ENCODE results near the gene FAM185A.

FAM185A gene

DNA sequence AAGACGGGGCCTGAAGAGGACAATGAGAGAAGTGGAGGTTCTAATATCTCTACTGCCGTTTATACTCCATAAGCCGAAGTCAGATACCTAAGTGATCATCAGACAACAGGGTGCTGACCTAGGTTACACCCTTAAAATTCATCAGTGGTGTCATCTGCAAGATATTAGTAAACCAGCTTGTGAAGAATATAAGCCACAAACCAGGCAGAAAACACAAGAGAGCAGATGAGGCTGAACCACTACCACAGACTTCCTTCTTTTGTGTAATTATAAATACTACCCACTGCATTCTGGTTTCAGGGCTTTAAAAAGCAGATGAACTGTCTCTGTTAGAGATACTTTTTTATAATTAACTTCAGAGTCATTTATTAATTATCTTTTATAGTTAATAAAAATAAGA, 95.1 kb downstream of the FAM185A start:
- Histone ChIP-seq H3K4me3 (ENCODE audit: low read depth, low read length) (no peak overlapping the region), H3K36me3 (ENCODE audit: control insufficient read depth in 2 of 2, insufficient read depth in 1 of 2, low read length in 2 of 2) (no peaks in the 10 kb centered on the region), H3K9me3 (ENCODE audit: control insufficient read depth, insufficient read depth, low read depth, low read length) (no peaks in the 10 kb centered on the region), H3K4me1 (ENCODE audit: control insufficient read depth, insufficient read depth, low read length) (no peaks in the 10 kb centered on the region), H3K27ac (ENCODE audit: extremely low read depth, low read depth, low read length) (no peak overlapping the region)
- ChIA-PET POLR2A (no interaction called here), CTCF (interaction anchor here (0.8 kb wide), 1 partner anchor 218 kb away, joined by 4 read pairs; no protein-coding TSS in a partner anchor)
- TF ChIP-seq ZNF654 (tag by site-specific recombination; IDR thresholded peaks at IDR 0.05; ENCODE audit: low read depth) (no peak), ZNF843 (tag by site-specific recombination; IDR thresholded peaks at IDR 0.05) (no peak), KLF10 (tag by site-specific recombination; IDR thresholded peaks at IDR 0.05) (no peak), ATF2 (tag by site-specific recombination; IDR thresholded peaks at IDR 0.05; ENCODE audit: low read depth) (no peak), ZNF223 (tag by site-specific recombination; IDR thresholded peaks at IDR 0.05) (no peak), PATZ1 (tag by site-specific recombination; IDR thresholded peaks at IDR 0.05) (no peak), ZNF292 (tag by site-specific recombination; IDR thresholded peaks at IDR 0.05; ENCODE audit: borderline replicate concordance, low read depth) (no peak), ZBTB6 (tag by site-specific recombination; IDR thresholded peaks at IDR 0.05) (no peak), ZNF19 (tag by site-specific recombination; IDR thresholded peaks at IDR 0.05; ENCODE audit: low read depth) (no peak), GLIS2 (tag by site-specific recombination; IDR thresholded peaks at IDR 0.05) (no peak), ZNF302 (tag by site-specific recombination; IDR thresholded peaks at IDR 0.05; ENCODE audit: low read depth) (no peak), ZNF701 (tag by site-specific recombination; IDR thresholded peaks at IDR 0.05) (no peak), ZNF571 (tag by site-specific recombination; IDR thresholded peaks at IDR 0.05) (no peak), ZNF776 (tag by site-specific recombination; IDR thresholded peaks at IDR 0.05; ENCODE audit: borderline replicate concordance) (no peak)

DNA sequence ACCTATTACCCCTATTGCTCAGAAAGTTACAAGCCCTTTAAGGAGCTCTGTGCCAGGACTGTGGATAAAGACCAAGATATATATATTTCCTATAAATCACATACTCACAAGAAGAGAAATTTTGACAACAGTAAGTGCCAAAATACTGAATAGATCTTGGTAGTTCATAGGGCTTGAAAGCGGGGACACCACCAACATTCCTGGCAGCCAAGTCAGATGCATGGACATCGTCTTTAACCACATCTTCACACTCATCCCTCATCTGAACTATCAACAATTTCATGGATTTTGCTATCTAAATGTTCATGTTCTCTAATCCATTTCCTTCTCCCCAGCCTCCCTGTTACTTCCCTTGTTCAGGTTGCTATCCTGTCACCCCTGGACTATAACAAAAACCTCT, 96.5 kb downstream of the FAM185A start:
- Histone ChIP-seq H3K36me3 (ENCODE audit: control insufficient read depth in 2 of 2, insufficient read depth in 1 of 2, low read length in 2 of 2) (no peaks in the 10 kb centered on the region), H3K4me3 (ENCODE audit: low read depth, low read length) (no peak overlapping the region), H3K4me1 (ENCODE audit: control insufficient read depth, insufficient read depth, low read length) (no peaks in the 10 kb centered on the region), H3K27ac (ENCODE audit: extremely low read depth, low read depth, low read length) (no peak overlapping the region), H3K9me3 (ENCODE audit: control insufficient read depth, insufficient read depth, low read depth, low read length) (no peaks in the 10 kb centered on the region)
- POLR2A ChIA-PET, result no interaction called here
- TF ChIP-seq, protein P1, sequence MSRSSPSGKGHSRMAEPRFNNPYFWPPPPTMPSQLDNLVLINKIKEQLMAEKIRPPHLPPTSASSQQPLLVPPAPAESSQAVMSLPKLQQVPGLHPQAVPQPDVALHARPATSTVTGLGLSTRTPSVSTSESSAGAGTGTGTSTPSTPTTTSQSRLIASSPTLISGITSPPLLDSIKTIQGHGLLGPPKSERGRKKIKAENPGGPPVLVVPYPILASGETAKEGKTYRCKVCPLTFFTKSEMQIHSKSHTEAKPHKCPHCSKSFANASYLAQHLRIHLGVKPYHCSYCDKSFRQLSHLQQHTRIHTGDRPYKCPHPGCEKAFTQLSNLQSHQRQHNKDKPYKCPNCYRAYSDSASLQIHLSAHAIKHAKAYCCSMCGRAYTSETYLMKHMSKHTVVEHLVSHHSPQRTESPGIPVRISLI (tag by site-specific recombination; IDR thresholded peaks at IDR 0.05), result no peak
- TF ChIP-seq ZNF155 (tag by site-specific recombination; IDR thresholded peaks at IDR 0.05), result no peak
- TF ChIP-seq BCL11B (tag by site-specific recombination; IDR thresholded peaks at IDR 0.05; ENCODE audit: low read depth), result no peak
- no peak for TF ChIP-seq ZNF214 (tag by site-specific recombination; IDR thresholded peaks at IDR 0.05; ENCODE audit: borderline replicate concordance)
- no peak for TF ChIP-seq YY1 (tag by site-specific recombination; IDR thresholded peaks at IDR 0.05)
- no peak for TF ChIP-seq SCRT1 (tag by site-specific recombination; IDR thresholded peaks at IDR 0.05; ENCODE audit: borderline replicate concordance)
- TF ChIP-seq PRDM1 (tag by site-specific recombination; IDR thresholded peaks at IDR 0.05), result no peak
- TF ChIP-seq PRDM4 (tag by site-specific recombination; IDR thresholded peaks at IDR 0.05), result no peak
- no peak for TF ChIP-seq ZNF354C (tag by site-specific recombination; IDR thresholded peaks at IDR 0.05; ENCODE audit: borderline replicate concordance, low read depth)
- no peak for TF ChIP-seq ZNF302 (tag by site-specific recombination; IDR thresholded peaks at IDR 0.05; ENCODE audit: low read depth)
- TF ChIP-seq ZNF660 (tag by site-specific recombination; IDR thresholded peaks at IDR 0.05), result no peak
- TF ChIP-seq KLF7 (tag by site-specific recombination; IDR thresholded peaks at IDR 0.05; ENCODE audit: borderline replicate concordance), result no peak
- no peak for TF ChIP-seq ZNF76 (tag by site-specific recombination; IDR thresholded peaks at IDR 0.05; ENCODE audit: borderline replicate concordance, low read depth)
- TF ChIP-seq ZNF221 (tag by site-specific recombination; IDR thresholded peaks at IDR 0.05; ENCODE audit: borderline replicate concordance), result no peak
- CTCF ChIA-PET, result no interaction called here
